HEK293 (cell line): ENCODE measurements around the gene ZNF792.

Source experiments
- CTCF ChIA-PET: fragments of 350-600 bp; formaldehyde crosslinking; extraction: SDS; loops from one replicate; lab custom pipeline; 2021; ENCODE audit warnings: antibody characterized with exemption; lab: Yijun Ruan, JAX
- POLR2A ChIA-PET: fragments of 300-600 bp; formaldehyde crosslinking; extraction: SDS; loops from one replicate; lab custom pipeline; 2020; ENCODE audit warnings: antibody characterized with exemption, inconsistent platforms; lab: Yijun Ruan, JAX
- H3K27ac ChIP-seq: fragments of 200-500 bp; sonication (Bioruptor generic); 2 replicates; pipeline ENCODE4 v1.5.1; 2014; ENCODE audit warnings: low read depth, low read length, control low read depth, inconsistent platforms; ENCODE audit errors: extremely low read depth
- H3K36me3 ChIP-seq, 2 experiments: fragments of 200-500 bp in 1 of 2; sonication (Bioruptor generic) in 1 of 2; 1 replicate in 1 of 2; 2 replicates in 1 of 2; pipeline ENCODE4 v1.5.1; 2014 to 2017; ENCODE audit warnings: inconsistent platforms in 2 of 2, low read length in 2 of 2; ENCODE audit not compliant: control insufficient read depth in 2 of 2, insufficient read depth in 1 of 2
- H3K4me1 ChIP-seq: fragments of 200-500 bp; sonication (Bioruptor generic); 2 replicates; pipeline ENCODE4 v1.5.1; 2014; ENCODE audit warnings: mild to moderate bottlenecking, low read length, inconsistent platforms; ENCODE audit not compliant: control insufficient read depth, insufficient read depth
- H3K4me3 ChIP-seq: 2 replicates; pipeline ENCODE4 v1.5.1; 2011; ENCODE audit warnings: low read depth, mild to moderate bottlenecking, control low read depth, low read length, moderate library complexity
- H3K9me3 ChIP-seq: fragments of 200-500 bp; sonication (Bioruptor generic); 2 replicates; pipeline ENCODE4 v1.5.1; 2014; ENCODE audit warnings: low read depth, low read length, inconsistent platforms; ENCODE audit not compliant: control insufficient read depth, insufficient read depth
- FEZF1 ChIP-seq: fragments of 450-650 bp; formaldehyde crosslinking; IDR thresholded peaks from 2 replicates; pipeline ENCODE4 v1.5.1; 2016; ENCODE audit warnings: missing biosample characterization, missing genetic modification characterization
- GLIS2 ChIP-seq: fragments of 450-650 bp; formaldehyde crosslinking; IDR thresholded peaks from 2 replicates; pipeline ENCODE4 v1.5.1; 2016; ENCODE audit warnings: missing biosample characterization, missing genetic modification characterization
- IKZF3 ChIP-seq: fragments of 450-650 bp; IDR thresholded peaks from 2 replicates; pipeline ENCODE4 v1.5.0; 2018; ENCODE audit warnings: missing biosample characterization, mild to moderate bottlenecking, missing genetic modification characterization, moderate library complexity
- KLF9 ChIP-seq: fragments of 450-650 bp; formaldehyde crosslinking; IDR thresholded peaks from 2 replicates; pipeline ENCODE4 v1.5.1; 2016; ENCODE audit warnings: missing biosample characterization, missing genetic modification characterization, low read depth
- REST ChIP-seq: fragments of 450-650 bp; formaldehyde crosslinking; IDR thresholded peaks from 2 replicates; pipeline ENCODE4 v1.5.1; 2016; ENCODE audit warnings: missing biosample characterization, missing genetic modification characterization
- SALL2 ChIP-seq: fragments of 450-650 bp; formaldehyde crosslinking; IDR thresholded peaks from 2 replicates; pipeline ENCODE4 v1.5.0; 2017; ENCODE audit warnings: missing biosample characterization, mild to moderate bottlenecking, missing genetic modification characterization, borderline replicate concordance
- TRIM28 ChIP-seq: IDR thresholded peaks from 2 replicates; pipeline ENCODE4 v1.6.1; 2011; ENCODE audit warnings: low read length, control low read depth, borderline replicate concordance
- YY1 ChIP-seq: fragments of 450-650 bp; formaldehyde crosslinking; IDR thresholded peaks from 2 replicates; pipeline ENCODE4 v1.5.1; 2018; ENCODE audit warnings: missing biosample characterization, missing genetic modification characterization
- YY2 ChIP-seq: fragments of 450-650 bp; formaldehyde crosslinking; IDR thresholded peaks from 2 replicates; pipeline ENCODE4 v1.5.1; 2016; ENCODE audit warnings: missing biosample characterization, missing genetic modification characterization
- ZBTB6 ChIP-seq: fragments of 450-650 bp; formaldehyde crosslinking; IDR thresholded peaks from 2 replicates; pipeline ENCODE4 v1.5.1; 2017; ENCODE audit warnings: missing biosample characterization, missing genetic modification characterization
- ZBTB8A ChIP-seq: fragments of 450-650 bp; formaldehyde crosslinking; IDR thresholded peaks from 2 replicates; pipeline ENCODE4 v1.5.1; 2016; ENCODE audit warnings: missing biosample characterization, missing genetic modification characterization
- ZEB2 ChIP-seq: fragments of 450-650 bp; formaldehyde crosslinking; IDR thresholded peaks from 2 replicates; pipeline ENCODE4 v1.5.1; 2016; ENCODE audit warnings: missing biosample characterization, missing genetic modification characterization
- ZFHX2 ChIP-seq: fragments of 450-650 bp; formaldehyde crosslinking; conservative IDR thresholded peaks from 2 replicates; pipeline ENCODE4 v1.5.1; 2016; ENCODE audit warnings: missing biosample characterization, missing genetic modification characterization
- ZNF121 ChIP-seq: fragments of 450-650 bp; formaldehyde crosslinking; IDR thresholded peaks from 2 replicates; pipeline ENCODE4 v1.5.1; 2016; ENCODE audit warnings: missing biosample characterization, missing genetic modification characterization
- ZNF146 ChIP-seq: fragments of 450-650 bp; formaldehyde crosslinking; IDR thresholded peaks from 2 replicates; pipeline ENCODE4 v1.5.1; 2016; ENCODE audit warnings: missing biosample characterization, missing genetic modification characterization
- ZNF148 ChIP-seq: fragments of 450-650 bp; formaldehyde crosslinking; IDR thresholded peaks from 2 replicates; pipeline ENCODE4 v1.5.0; 2017; ENCODE audit warnings: missing biosample characterization, missing genetic modification characterization, borderline replicate concordance
- ZNF16 ChIP-seq: fragments of 450-650 bp; formaldehyde crosslinking; IDR thresholded peaks from 2 replicates; pipeline ENCODE4 v1.5.1; 2016; ENCODE audit warnings: low read depth, missing biosample characterization, missing genetic modification characterization
- ZNF280D ChIP-seq: fragments of 450-650 bp; formaldehyde crosslinking; IDR thresholded peaks from 2 replicates; pipeline ENCODE4 v1.5.1; 2016; ENCODE audit warnings: missing biosample characterization, missing genetic modification characterization
- ZNF366 ChIP-seq: fragments of 450-650 bp; formaldehyde crosslinking; conservative IDR thresholded peaks from 2 replicates; pipeline ENCODE4 v1.5.1; 2016; ENCODE audit warnings: missing biosample characterization, missing genetic modification characterization
- ZNF37A ChIP-seq: fragments of 450-650 bp; IDR thresholded peaks from 2 replicates; pipeline ENCODE4 v1.5.1; 2018; ENCODE audit warnings: missing biosample characterization, missing genetic modification characterization
- ZNF530 ChIP-seq: fragments of 450-650 bp; formaldehyde crosslinking; IDR thresholded peaks from 2 replicates; pipeline ENCODE4 v1.5.1; 2016; ENCODE audit warnings: low read depth, missing biosample characterization, missing genetic modification characterization
- ZNF580 ChIP-seq: fragments of 450-650 bp; formaldehyde crosslinking; IDR thresholded peaks from 2 replicates; pipeline ENCODE4 v1.5.1; 2016; ENCODE audit warnings: missing biosample characterization, missing genetic modification characterization
- ZNF629 ChIP-seq: fragments of 450-650 bp; formaldehyde crosslinking; IDR thresholded peaks from 2 replicates; pipeline ENCODE4 v1.5.1; 2017; ENCODE audit warnings: missing biosample characterization, missing genetic modification characterization
- ZNF658 ChIP-seq: fragments of 450-650 bp; formaldehyde crosslinking; IDR thresholded peaks from 2 replicates; pipeline ENCODE4; 2016; ENCODE audit warnings: missing biosample characterization, missing genetic modification characterization
- ZNF701 ChIP-seq: fragments of 450-650 bp; formaldehyde crosslinking; IDR thresholded peaks from 2 replicates; pipeline ENCODE4 v1.5.1; 2016; ENCODE audit warnings: missing biosample characterization, missing genetic modification characterization
- ZNF830 ChIP-seq: fragments of 450-650 bp; IDR thresholded peaks from 2 replicates; pipeline ENCODE4 v1.5.0; 2018; ENCODE audit warnings: missing biosample characterization, missing genetic modification characterization, low read depth, mild to moderate bottlenecking, moderate library complexity
- ZSCAN30 ChIP-seq: fragments of 450-650 bp; IDR thresholded peaks from 2 replicates; pipeline ENCODE4 v1.5.1; 2018; ENCODE audit warnings: missing biosample characterization, mild to moderate bottlenecking, missing genetic modification characterization, moderate library complexity

ZNF792 gene

GRCh38 chr19:34991542-34992333 is 27.7 kb upstream of the ZNF792 start:
- POLR2A ChIA-PET = no interaction called here

More at GRCh38 chr19:34991542-34992333, 27.7 kb upstream of the ZNF792 start:
- Histone ChIP-seq H3K27ac (no peak overlapping the region), H3K36me3 (no peaks in the 10 kb centered on the region; a peak in 1 of 3 replicates), H3K4me1 (no peaks in the 10 kb centered on the region), H3K4me3 (no peak overlapping the region), H3K9me3 (peaks cover 4% of the 10 kb centered on the region; the same call in 1 of the 2 replicates)
- TF ChIP-seq ZFHX2 (tag by site-specific recombination) = no peak
- no peak for TF ChIP-seq GLIS2 (tag by site-specific recombination)
- no peak for TF ChIP-seq ZNF830 (tag by site-specific recombination)
- TF ChIP-seq KLF9 = no peak
- no peak for TF ChIP-seq ZBTB6
- TF ChIP-seq ZNF530 (tag by site-specific recombination) = no peak
- no peak for TF ChIP-seq ZNF629 (tag by site-specific recombination)
- TF ChIP-seq ZNF121 (tag by site-specific recombination) = peak; percentile 51; the same call in 1 of the 2 replicates
- no peak for TF ChIP-seq ZNF37A (tag by site-specific recombination)
- TF ChIP-seq ZNF580 (tag by site-specific recombination) = peak; percentile 67; the same call in 1 of the 2 replicates
- TF ChIP-seq IKZF3 (tag by site-specific recombination) = no peak
- no peak for TF ChIP-seq REST
- no peak for TF ChIP-seq TRIM28
- TF ChIP-seq ZNF701 (tag by site-specific recombination) = no peak
- no peak for TF ChIP-seq ZNF16
- TF ChIP-seq SALL2 = no peak
- 0 out of 2 replicates have a peak, but pooled peaks have one; percentile 26 for TF ChIP-seq ZSCAN30 (tag by site-specific recombination)
- no peak for TF ChIP-seq ZBTB8A (tag by site-specific recombination)
- TF ChIP-seq FEZF1 = no peak
- TF ChIP-seq ZEB2 (tag by site-specific recombination) = no peak
- TF ChIP-seq YY1 (tag by site-specific recombination) = no peak
- TF ChIP-seq ZNF280D (tag by site-specific recombination) = 0 out of 2 replicates have a peak, but pooled peaks have one; percentile 20
- TF ChIP-seq YY2 (tag by site-specific recombination) = no peak
- no peak for TF ChIP-seq ZNF366
- no peak for TF ChIP-seq ZNF148 (tag by site-specific recombination)
- peak; percentile 96 for TF ChIP-seq ZNF146
- no peak for TF ChIP-seq ZNF658 (tag by site-specific recombination)
- CTCF ChIA-PET = interaction anchor here (0.6 to 3.0 kb wide), 4 partner anchors 18 to 1727 kb away, joined by 3 to 18 read pairs (median 4); no protein-coding TSS in a partner anchor
